Retina (tissue), 1 donor: Measurements from ENCODE around the gene NELFA.
"Not testable (repeated sequence)": the region's sequence is repeated elsewhere in the genome, so short reads cannot be mapped to it uniquely, and the experiment has no call there.

ENCODE experiments used
- DNase-seq: peaks from one replicate; pipeline ENCODE4 v3.0.0-alpha.2; 2016

NELFA gene

DNA sequence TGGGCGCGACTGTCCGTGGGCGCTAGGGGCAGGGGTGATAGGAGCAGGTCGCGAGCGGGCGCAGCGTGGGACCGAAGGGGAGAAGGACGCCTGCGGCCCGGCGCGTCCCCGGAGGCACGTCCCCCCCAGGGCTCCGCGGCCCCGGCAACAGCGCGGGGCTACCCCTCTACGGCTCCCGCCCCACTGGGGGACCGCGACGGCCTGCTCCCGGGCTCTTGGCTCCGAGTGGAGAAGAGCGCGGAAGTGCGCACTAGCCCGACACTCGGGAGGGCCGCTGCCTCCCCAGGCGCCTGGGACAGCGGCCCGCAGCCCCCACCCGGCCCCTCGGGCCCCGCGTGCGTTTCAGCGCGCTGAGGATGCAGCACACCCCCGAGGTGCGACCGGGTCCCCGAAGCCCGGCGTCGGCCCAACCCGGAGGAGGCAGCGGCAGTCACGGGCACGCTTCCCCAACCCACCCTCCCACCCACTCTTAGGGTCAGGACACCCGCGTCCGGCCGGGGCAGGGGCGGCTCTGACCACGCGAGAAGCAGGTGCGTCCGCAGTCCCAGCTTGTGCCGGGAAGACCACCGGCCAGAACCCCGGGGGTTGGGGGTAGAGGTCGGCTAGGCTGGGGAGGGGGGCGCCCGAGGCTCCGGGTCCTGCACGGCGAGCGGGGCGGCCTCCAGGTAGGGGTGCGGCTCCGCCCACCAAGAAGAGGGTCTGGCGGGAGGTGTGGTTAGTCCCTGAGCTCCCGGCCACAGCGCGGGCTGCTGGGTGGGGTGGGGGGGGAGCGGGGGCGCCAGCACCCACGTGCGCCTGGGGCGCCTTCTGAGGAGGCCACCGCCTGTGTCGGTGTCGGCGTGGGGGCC is 31.8 kb upstream of the NELFA start:
- DNase-seq = no peak

DNA sequence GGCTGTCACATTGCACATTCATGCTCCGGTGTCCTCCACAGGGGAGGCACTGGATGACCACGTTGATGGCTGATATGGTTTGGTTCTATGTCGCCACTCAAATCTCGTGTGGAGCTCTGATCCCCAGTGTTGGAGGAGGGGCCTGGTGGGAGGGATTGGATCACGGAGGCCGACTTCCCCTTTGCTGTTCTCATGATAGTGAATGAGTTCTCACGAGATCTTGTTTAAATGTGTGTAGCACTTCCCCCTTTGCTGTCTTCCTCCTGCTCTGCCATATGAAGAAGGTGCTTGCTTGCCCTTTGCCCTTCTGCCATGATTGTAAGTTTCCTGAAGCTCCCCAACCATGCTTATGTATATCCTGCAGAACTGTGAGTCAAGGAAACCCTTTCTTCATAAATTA is 28.1 kb upstream of the NELFA start:
- DNase-seq = no peak

DNA sequence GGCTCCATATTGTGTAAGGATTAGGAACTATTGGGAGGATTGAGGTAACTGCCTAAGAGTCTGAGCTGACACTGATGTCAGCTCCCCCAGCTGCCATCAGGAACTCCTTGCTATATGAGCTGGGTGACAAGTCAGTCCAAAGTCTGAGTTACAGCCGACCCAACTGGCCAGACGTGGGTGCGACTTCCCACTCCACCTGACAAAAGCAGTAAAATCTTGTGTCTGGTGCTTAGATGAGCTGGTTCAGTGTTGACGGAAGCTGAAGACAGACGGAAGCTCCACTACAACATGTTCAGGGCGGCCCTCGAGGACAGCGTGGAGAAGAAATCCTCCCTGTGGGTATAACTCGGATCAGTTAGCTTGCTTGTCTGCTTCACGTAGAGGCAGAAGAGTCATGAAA is 27.6 kb upstream of the NELFA start:
- no peak for DNase-seq

DNA sequence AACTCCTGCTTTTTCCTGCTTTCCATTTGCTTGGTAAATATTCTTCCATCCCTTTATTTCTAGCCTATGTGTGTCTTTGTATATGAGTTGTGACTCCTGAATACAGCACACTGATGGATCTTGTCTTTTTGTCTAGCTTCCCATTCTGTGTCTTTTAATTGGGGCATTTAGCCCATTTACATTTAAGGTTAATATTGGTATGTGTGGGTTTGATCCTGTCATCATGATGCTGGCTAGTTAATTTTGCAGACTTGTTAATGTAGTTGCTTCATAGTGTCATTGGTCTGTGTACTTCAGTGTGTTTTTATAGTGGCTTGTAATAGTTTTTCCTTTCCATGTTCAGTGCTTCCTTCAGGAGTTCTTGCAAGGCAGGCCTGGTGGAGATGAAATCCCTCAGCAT is 22.4 kb upstream of the NELFA start:
- DNase-seq = not testable (repeated sequence)

DNA sequence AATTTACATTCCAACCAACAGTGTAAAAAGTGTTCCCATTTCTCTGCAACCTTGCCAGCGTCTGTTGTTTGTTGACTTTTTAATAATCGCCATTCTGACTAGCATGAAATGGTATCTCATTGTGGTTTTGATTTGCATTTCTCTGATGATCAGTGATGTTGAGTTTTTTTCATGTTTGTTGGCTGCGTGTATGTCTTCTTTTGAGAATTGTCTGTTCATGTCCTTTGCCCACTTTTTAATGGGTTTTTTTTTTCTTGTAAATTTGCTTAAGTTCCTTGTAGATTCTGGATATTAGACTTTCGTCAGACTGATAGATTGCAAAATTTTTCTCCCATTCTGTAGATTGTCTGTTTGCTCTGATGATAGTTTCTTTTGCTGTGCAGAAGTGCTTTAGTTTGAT is 18.3 kb upstream of the NELFA start:
- DNase-seq = not testable (repeated sequence)

DNA sequence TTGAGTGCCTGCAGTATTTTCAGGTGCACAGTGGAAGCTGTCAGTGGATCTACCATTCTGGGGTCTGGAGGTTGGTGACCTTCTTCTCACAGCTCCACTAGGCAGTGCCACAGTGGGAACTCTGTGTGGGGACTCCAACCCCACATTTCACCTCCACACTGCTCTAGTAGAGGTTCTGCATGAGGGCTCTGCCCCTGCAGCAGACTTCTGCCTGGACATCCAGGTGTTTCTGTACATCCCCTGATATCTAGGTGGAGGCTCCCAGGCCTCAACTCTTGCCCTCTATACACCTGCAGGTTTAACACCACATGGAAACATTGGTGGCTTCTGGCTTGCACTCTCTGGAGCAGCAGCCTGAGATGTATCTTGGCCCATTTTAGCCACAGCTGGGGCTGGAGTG is 17.0 kb upstream of the NELFA start:
- no peak for DNase-seq

DNA sequence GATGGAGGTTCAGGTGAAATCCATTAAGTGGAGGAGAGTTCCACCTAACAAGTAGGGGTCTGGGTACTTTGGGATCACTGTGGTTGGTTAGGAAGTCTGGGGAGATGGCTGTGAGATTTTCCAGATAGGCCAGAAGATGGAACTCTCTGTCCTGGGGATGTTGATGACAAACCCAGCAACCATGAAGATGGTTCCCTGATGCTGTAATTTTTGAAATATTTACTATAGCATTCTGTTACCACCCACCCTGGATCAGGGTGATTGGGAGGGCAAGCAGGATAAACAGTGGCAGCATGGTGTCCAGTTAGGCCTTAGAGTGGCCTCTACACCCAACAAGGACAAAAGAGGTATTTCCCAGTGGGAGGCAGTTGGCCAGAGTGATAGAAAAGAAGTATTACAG is 15.9 kb upstream of the NELFA start:
- no peak for DNase-seq

DNA sequence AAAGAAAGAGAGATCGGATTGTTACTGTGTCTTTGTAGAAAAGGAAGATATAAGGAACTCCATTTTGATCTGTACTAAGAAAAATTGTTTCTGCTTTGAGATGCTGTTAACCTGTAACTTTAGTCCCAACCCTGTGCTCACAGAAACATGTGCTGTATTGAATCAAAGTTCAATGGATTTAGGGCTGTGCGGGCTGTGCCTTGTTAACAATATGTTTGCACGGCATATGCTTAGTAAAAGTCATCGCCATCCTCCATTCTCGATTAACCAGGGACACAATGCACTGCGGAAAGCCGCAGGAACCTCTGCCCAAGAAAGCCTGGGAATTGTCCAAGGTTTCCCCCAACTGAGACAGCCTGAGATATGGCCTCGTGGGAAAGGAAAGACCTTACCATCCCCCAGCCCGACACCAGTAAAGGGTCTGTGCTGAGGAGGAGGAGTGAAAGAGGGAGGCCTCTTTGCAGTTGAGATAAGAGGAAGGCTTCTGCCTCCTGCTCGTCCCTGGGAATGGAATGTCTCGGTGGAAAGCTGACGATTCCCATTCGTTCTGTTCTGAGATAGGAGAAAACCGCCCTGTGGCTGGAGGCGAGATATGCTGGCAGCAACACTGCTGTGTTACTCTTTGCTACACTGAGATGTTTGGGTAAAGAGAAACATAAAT is 12.7 kb upstream of the NELFA start:
- not testable (repeated sequence) for DNase-seq

DNA sequence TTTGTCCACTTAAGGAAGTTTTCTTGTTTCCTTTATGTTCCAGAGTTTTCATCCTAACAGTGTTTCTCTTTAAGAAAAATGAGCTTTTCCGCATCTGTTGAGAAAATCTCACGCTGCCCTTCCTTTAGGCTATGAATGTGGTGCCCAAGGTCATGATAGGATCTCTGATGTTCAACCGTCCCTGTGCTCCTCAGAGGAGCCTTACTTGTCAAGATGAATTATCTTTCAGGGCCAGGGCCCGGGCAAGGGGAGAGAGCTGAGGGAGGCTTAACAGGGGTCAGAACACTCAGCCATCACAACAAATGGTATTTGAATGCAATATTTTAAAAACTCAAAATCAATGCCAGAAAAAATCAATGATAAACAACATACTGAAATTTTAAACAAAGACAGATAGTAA is 6.2 kb upstream of the NELFA start:
- peak; percentile 45 for DNase-seq

DNA sequence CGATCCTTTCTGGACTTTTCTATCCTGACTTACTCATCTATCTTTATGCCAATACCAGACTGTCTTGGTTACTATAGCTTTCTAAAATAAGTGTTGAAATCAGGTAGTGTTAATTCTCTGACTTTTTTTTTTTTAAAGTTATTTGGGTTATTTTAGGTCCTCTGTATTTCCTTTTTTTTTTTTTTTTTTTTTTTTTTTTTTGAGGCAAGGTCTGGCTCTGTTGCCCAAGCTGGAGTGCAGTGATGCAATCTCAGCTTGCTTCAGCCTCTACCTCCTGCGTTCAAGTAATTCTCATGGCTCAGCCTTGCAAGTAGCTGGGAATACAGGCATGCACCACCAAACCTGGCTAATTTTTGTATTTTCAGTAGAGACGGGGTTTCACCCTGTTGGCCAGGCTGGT is 2.8 kb upstream of the NELFA start:
- no peak for DNase-seq

DNA sequence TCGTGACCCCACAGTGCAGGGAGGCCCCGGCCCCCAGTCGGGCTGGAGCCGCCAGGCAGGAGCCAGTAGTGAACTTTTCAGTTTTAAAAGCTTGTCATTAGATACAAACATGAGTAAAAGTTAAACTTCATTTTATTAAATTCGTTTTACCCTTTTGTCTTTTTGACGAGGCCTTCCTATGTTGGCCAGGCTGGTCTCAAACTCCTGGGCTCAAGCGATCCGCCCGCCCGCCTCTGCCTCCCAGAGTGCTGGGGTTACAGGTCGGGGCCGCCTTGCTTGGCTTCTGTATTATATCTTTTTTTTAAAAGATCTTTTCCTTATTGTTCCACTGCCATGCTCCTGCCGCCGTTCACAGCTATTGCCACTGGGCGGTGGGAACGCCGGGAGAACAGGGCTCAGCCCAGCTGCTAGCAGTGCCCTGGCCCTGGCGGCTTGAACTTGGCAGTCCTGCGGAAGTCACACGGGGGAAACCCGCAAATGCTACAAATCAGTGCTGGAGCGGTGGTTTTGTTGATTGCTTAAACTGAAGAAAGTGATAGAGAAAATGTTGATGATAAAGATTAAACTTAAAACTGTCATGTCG is 968 bp upstream of the NELFA start:
- no peak for DNase-seq

DNA sequence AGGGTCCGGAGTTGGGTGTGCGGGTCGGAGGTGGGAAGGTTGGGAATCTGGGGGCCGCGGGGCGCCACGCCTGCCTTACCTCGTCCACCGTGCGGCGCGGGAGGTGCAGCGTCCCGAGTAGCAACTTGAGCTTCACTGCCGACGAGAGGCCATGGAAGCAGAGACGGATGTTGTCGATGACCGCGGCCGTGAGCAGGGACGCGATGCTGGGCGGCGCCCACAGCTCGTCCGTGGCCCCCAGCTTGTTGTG is 178 bp downstream of the NELFA start:
- no peak for DNase-seq

DNA sequence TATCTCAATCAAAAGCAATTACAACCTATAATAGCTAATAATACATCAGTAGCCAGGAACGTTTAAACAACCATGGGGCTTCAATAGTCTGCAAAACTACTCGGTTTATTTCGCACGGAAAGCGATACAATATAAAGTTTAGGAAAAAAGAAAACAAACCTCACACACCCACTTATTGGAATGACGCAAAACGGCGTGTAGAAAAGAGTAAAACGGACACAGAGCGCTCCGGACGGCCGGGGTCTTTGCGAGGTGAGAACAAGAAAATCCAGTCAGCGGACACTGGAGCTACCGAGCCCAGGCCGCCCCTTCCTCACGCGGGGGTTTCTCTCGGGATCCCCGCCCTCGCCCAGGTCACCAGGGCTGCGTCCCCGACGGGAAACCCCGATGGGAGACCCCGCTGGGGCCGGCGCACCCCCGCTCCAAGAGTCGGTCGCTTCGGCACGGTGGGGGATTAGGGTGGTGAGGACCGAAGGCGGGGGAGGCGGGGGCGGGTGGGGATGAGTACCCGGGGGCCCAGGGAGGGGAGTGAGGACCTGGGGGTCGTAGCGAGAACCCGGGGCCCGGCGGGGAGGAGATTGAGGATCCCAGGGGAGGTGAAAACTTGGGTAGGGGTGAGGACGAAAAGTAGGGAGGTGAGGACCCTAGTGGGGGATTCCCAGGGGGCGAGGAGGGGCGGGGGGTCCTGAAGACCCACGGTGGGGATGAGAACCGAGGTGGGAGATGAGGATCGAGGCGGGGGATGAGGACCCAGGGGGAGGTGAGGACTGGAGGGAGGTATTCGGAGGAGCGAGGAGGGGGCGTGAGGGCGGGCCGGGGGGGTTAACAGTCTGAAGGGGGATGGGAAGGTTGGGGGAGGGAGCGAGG is 737 bp downstream of the NELFA start:
- no peak for DNase-seq

DNA sequence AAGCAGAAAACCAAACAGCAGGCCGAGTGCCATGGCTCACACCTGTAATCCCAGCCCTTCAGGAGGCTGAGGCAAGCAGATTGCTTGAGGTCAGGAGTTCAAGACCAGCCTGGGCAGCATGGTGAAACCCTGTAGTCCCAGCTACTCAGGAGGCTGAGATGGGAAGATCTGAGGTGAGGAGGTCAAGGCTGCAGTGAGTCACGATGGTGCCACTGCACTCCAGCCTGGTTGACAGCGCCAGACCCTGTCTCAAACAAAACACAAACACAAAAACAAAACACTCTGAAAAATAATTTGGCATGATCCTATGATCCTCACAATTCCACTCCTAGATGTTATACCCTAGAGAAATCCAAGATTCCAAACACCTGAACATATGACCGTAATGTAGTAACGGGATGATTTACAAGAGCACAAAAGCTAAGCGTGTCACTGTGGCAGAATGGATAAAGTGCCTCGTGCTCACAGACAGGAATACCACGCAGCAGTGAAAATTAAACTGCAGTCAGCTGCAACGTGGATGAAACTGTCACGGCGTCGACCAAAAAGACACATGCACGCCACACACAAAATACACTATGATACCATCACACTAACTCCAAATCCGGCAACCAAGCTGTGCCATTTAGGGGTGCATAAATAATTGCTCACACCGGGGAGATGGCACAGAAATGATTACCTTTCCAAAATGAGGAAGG is 1.7 kb downstream of the NELFA start:
- DNase-seq = no peak

DNA sequence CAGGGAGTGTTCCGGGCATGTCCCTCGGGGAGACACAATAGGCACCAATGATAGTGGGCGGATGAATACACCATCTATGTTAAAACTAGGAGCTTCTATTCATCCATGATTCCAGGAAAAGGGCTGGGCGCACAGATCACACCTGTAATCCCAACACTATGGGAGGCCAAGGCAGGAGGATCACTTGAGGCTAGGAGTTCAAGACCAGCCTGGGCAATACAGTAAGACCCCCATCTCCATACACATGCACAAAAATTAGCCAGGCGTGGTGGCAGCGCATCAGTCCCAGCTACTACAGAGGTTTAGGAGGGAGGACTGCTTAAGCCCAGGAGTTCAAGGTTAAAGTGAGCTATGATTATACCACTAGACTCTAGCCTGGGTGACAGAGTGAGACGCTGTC is 2.4 kb downstream of the NELFA start:
- no peak for DNase-seq

DNA sequence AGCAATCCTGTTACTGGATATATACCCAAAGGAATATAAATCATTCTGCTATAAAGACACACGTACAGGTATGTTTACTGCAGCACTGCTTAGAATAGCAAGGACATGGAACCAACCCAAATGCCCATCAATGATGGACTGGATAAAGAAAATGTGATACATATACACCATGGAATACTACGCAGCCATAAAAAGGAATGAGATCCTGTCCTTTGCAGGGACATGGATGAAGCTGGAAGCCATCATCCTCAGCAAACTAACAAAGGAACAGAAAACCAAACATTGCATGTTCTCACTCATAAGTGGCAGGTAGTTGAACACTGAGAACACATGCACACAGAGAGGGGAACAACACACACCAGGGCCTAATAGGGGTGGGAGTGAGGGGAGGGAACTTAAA is 5.4 kb downstream of the NELFA start:
- DNase-seq = not testable (repeated sequence)

DNA sequence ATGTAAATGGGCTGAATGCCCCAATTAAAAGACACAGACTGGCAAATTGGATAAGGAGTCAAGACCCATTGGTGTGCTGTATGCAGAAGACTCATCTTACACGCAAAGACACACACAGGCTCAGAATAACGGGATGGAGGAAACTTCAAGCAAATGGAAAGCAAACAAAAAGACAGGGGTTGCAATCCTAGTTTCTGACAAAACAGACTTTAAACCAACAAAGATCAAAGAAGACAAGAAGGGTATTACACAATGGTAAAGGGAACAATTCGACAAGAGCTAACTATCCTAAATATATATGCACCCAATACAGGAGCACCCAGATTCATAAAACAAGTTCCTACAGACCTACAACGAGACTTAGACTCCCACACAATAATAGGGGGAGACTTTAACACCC is 9.5 kb downstream of the NELFA start:
- not testable (repeated sequence) for DNase-seq

DNA sequence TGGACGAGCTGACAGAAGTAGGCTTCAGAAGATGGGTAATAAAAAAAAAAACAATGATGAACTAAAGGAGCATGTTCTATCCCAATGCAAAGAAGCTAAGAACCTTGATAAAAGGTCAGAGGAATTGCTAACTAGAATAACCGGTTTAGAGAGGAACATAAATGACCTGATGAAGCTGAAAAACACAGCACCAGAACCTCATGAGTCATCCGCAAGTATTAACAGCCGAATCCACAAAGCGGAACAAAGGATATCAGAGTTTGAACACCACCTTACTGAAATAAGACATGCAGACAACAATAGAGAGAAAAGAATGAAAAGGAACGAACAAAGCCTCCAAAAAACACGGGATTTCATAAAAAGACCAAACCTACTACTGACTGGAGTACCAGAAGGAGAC is 10.5 kb downstream of the NELFA start:
- DNase-seq = no peak

DNA sequence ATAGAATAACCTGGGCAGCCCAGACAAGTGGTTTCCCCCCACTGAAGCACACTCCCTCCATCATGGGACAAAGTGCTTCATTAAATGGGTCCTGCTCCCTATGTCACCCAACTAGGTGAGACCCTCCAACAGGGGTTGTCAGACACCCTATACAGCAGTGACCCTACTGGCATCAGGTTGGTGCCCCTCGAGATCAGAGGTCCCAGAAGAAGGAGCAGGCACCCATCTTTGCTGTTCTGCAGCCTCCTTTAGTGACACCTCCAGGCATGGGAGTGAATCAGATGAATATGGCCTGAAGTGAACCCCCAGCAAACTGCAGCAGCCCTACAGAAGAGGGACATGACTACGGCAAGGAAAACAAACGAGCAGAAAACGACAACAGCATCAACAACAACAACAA is 11.1 kb downstream of the NELFA start:
- DNase-seq = no peak

DNA sequence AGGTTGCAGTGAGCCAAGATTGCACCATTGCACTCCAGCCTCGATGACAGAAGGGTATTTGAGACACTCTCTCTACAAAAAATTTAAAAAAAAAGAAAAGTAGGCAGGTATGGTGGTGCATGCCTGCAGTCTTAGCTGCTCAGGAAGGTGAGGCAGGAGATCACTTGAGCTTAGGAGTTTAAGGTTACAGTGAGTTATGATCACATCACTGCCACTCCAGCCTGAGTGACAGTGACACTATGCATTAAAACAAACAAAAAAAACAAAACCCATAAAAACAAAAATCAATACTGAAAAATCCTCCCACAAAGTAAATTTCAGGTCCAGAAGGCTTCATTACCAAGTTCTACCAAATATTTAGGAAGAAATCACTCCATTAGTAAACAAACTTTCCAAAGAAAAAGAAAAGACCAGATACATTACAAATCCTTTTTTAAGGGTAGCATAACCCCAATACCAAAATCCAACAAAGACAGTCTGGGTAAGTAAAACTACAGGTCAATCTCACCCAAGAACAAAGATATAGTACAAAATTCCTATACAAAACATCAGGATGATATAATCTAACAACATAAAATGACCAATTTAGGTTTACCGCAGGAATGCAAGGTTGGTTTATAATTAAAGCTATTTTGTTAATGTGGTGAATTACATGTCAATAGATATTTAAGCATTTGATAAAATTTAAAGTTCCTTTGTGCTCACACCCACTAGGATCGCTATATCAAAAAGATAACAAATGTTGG is 11.7 kb downstream of the NELFA start:
- DNase-seq = no peak

DNA sequence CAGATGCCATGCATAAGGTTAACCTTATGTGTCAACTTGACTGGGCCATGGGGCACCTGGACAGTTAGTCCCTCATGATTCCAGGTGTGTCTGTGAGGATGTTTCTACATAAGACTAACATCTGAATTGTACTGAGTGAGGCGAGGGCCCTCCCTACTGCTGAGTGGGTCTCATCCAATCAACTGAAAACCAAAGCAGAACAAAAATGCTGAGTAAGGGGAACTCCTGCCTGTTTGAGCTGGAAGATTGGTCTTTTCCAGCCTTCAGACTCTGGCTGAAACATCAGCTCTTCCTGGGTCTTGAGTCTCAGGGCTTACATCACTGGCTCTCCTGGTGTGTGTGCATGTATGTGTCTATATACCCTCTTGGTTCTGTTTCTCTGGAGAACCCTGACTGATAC is 13.8 kb downstream of the NELFA start:
- DNase-seq = no peak
